Loucy (cell line): Measurements from ENCODE around the gene OR8A1.

Experiments
- H2AFZ ChIP-seq: fragments of 200-600 bp; sonication (generic); 2 replicates; pipeline ENCODE4 v1.6.0; 2016; ENCODE audit warnings: antibody characterized with exemption, mild to moderate bottlenecking, low read length, moderate library complexity
- H3F3A ChIP-seq: fragments of 200-600 bp; 2 replicates; pipeline ENCODE4 v1.6.0; 2016; ENCODE audit warnings: antibody characterized with exemption, low read depth, mild to moderate bottlenecking
- H3K27me3 ChIP-seq: fragments of 200-600 bp; sonication (generic); 2 replicates; pipeline ENCODE4 v1.6.1; 2014; ENCODE audit warnings: low read length, mild to moderate bottlenecking; ENCODE audit not compliant: insufficient read depth, poor library complexity, severe bottlenecking
- H3K36me3 ChIP-seq: fragments of 200-600 bp; sonication (generic); 2 replicates; pipeline ENCODE4 v1.6.1; 2016; ENCODE audit warnings: low read length; ENCODE audit not compliant: insufficient read depth
- H3K4me1 ChIP-seq: fragments of 200-600 bp; sonication (generic); 2 replicates; pipeline ENCODE4 v1.5.1; 2014; ENCODE audit warnings: low read length, mild to moderate bottlenecking; ENCODE audit not compliant: insufficient read depth, poor library complexity, severe bottlenecking
- H3K4me2 ChIP-seq: fragments of 200-600 bp; sonication (generic); 2 replicates; pipeline ENCODE4 v1.6.0; 2014; ENCODE audit warnings: antibody characterized with exemption, low read length, low read depth, mild to moderate bottlenecking; ENCODE audit not compliant: poor library complexity, severe bottlenecking
- H3K4me3 ChIP-seq: fragments of 200-600 bp; sonication (generic); 2 replicates; pipeline ENCODE4 v1.5.1; 2014; ENCODE audit warnings: low read length, mild to moderate bottlenecking, mixed read lengths; ENCODE audit not compliant: poor library complexity, severe bottlenecking
- H3K79me2 ChIP-seq: fragments of 200-600 bp; sonication (generic); 2 replicates; pipeline ENCODE4 v1.6.1; 2014; ENCODE audit warnings: low read length; ENCODE audit not compliant: insufficient read depth
- H3K9ac ChIP-seq: fragments of 200-600 bp; sonication (generic); 2 replicates; pipeline ENCODE4 v1.6.0; 2014; ENCODE audit warnings: mild to moderate bottlenecking, low read depth, low read length, moderate library complexity; ENCODE audit not compliant: poor library complexity, severe bottlenecking
- H3K9me2 ChIP-seq: fragments of 200-600 bp; sonication (generic); replicated peaks from 2 replicates; pipeline ENCODE4 v1.6.1; 2016; ENCODE audit warnings: low read depth, low read length, mixed read lengths
- H3K9me3 ChIP-seq: fragments of 200-600 bp; sonication (generic); 2 replicates; pipeline ENCODE4 v1.6.1; 2014; ENCODE audit warnings: mild to moderate bottlenecking, antibody characterized with exemption, low read length, low read depth; ENCODE audit not compliant: insufficient read depth
- H4K20me1 ChIP-seq: fragments of 200-600 bp; sonication (generic); 2 replicates; pipeline ENCODE4 v1.6.0; 2014; ENCODE audit warnings: antibody characterized with exemption, low read length, mild to moderate bottlenecking; ENCODE audit not compliant: insufficient read depth, poor library complexity, severe bottlenecking
- EZH2phosphoT487 ChIP-seq: fragments of 200-600 bp; IDR thresholded peaks from 2 replicates; pipeline ENCODE4 v1.6.1; 2018; ENCODE audit warnings: antibody characterized with exemption, mild to moderate bottlenecking, moderate library complexity, borderline replicate concordance
- TF ChIP-seq, protein P1 (sequence below): fragments of 200-600 bp; sonication (generic); conservative IDR thresholded peaks from 2 replicates; pipeline ENCODE4 v1.5.1; 2014; ENCODE audit warnings: mild to moderate bottlenecking, antibody characterized with exemption, low read length

Gene OR8A1

DNA sequence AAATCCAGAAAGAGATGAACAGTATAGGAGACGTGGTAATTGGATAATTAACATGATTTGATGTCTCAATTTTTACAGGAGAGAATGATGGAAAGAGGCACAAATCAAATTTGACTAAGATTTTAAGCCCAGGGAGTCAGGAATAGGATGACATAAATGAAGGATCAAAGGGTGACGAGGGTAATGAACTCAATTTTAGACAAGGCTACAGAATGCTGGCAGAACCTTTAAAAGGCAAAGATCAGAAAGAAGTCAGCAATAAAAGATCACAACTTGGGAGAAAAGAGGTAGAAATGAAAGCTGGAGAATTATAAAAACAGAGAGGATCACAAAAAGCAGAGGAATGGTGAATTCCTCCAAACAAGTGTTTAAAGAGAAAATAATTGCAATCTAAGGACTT lies 13.0 kb upstream of the OR8A1 start:
- H3K4me1 ChIP-seq = no peaks in the 10 kb centered on the region
- H3K9ac ChIP-seq = no peak overlapping the region
- no peaks in the 10 kb centered on the region for H3K36me3 ChIP-seq
- H3K4me3 ChIP-seq = no peak overlapping the region
- no peaks in the 10 kb centered on the region for H3K9me2 ChIP-seq
- H3K4me2 ChIP-seq = no peak overlapping the region
- no peaks in the 10 kb centered on the region for H3F3A ChIP-seq
- H3K79me2 ChIP-seq = no peaks in the 10 kb centered on the region
- no peaks in the 10 kb centered on the region for H3K27me3 ChIP-seq
- H4K20me1 ChIP-seq = no peaks in the 10 kb centered on the region
- TF ChIP-seq EZH2phosphoT487 = no peak
- TF ChIP-seq, protein P1, sequence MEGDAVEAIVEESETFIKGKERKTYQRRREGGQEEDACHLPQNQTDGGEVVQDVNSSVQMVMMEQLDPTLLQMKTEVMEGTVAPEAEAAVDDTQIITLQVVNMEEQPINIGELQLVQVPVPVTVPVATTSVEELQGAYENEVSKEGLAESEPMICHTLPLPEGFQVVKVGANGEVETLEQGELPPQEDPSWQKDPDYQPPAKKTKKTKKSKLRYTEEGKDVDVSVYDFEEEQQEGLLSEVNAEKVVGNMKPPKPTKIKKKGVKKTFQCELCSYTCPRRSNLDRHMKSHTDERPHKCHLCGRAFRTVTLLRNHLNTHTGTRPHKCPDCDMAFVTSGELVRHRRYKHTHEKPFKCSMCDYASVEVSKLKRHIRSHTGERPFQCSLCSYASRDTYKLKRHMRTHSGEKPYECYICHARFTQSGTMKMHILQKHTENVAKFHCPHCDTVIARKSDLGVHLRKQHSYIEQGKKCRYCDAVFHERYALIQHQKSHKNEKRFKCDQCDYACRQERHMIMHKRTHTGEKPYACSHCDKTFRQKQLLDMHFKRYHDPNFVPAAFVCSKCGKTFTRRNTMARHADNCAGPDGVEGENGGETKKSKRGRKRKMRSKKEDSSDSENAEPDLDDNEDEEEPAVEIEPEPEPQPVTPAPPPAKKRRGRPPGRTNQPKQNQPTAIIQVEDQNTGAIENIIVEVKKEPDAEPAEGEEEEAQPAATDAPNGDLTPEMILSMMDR = no peak
- no peak overlapping the region for H2AFZ ChIP-seq
- H3K9me3 ChIP-seq = no peaks in the 10 kb centered on the region

DNA sequence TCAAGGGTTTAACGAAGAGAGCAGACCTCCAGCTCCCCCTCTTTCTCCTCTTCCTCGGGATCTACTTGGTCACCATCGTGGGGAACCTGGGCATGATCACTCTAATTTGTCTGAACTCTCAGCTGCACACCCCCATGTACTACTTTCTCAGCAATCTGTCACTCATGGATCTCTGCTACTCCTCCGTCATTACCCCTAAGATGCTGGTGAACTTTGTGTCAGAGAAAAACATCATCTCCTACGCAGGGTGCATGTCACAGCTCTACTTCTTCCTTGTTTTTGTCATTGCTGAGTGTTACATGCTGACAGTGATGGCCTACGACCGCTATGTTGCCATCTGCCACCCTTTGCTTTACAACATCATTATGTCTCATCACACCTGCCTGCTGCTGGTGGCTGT lies 363 bp downstream of the OR8A1 start:
- no peaks in the 10 kb centered on the region for H3F3A ChIP-seq
- H3K4me2 ChIP-seq = no peak overlapping the region
- no peak overlapping the region for H2AFZ ChIP-seq
- H3K9ac ChIP-seq = no peak overlapping the region
- H3K9me2 ChIP-seq = no peaks in the 10 kb centered on the region
- no peak overlapping the region for H3K4me3 ChIP-seq
- no peak for TF ChIP-seq EZH2phosphoT487
- TF ChIP-seq, protein P1 = no peak
- no peaks in the 10 kb centered on the region for H3K4me1 ChIP-seq
- H4K20me1 ChIP-seq = no peaks in the 10 kb centered on the region
- H3K79me2 ChIP-seq = no peaks in the 10 kb centered on the region
- no peaks in the 10 kb centered on the region for H3K9me3 ChIP-seq
- no peaks in the 10 kb centered on the region for H3K36me3 ChIP-seq
- H3K27me3 ChIP-seq = no peaks in the 10 kb centered on the region

DNA sequence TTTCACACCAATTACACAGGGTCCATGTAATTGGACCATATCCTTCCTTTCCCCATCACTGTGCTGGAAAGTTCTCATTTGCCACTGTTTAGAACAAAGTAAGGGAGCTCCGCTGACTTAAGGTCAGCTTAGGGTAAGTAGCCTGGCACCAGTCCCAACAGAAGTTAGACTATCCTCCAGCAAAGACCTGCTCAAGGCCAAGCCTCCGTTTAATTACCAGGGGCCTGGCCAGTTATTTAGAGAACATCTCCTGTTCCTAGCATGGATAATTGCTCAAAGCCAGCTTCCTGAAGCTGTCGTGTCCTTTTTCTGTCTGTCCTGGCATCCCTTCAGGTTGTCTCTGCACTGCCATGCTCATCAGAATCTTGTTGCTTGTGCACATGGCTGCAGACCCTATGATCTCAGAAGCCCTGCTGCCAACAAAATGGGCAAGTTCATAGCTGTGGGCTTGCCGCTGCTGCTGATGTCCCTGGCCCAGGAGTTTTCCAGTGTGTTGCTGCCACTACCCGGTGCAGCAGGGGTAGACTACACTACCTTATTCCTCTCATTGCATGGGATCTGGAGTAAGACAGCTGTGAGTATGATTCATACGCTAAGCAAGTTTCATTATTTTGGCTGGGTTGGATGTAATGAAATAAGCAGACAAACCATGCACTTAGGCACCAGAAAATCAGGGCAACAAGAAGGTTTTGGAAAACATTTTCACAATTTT lies 8.1 kb downstream of the OR8A1 start:
- H3F3A ChIP-seq = no peaks in the 10 kb centered on the region
- H3K9me2 ChIP-seq = no peaks in the 10 kb centered on the region
- H3K4me3 ChIP-seq = no peak overlapping the region
- H3K27me3 ChIP-seq = no peaks in the 10 kb centered on the region
- no peaks in the 10 kb centered on the region for H3K4me1 ChIP-seq
- no peak overlapping the region for H3K9ac ChIP-seq
- no peaks in the 10 kb centered on the region for H3K36me3 ChIP-seq
- no peak for TF ChIP-seq EZH2phosphoT487
- TF ChIP-seq, protein P1 = no peak
- H3K79me2 ChIP-seq = no peaks in the 10 kb centered on the region
- H2AFZ ChIP-seq = no peak overlapping the region
- H3K9me3 ChIP-seq = no peaks in the 10 kb centered on the region
- no peaks in the 10 kb centered on the region for H4K20me1 ChIP-seq
- H3K4me2 ChIP-seq = no peak overlapping the region
